ENCODE results near the gene SOCS4.

GRCh38 chr14:55088356-55088755, 61.3 kb downstream of the SOCS4 start:
- TF ChIP-seq CTCF (IDR thresholded peaks at IDR 0.05 in 4 of 5, conservative IDR thresholded peaks at IDR 0.05 in 1 of 5) = no peak
- TF ChIP-seq POLR2A (IDR thresholded peaks at IDR 0.05) = no peak
